H1 (cell line): ENCODE measurements around the gene IWS1.

ENCODE experiments used
- CTCF ChIP-seq, 3 experiments: IDR thresholded peaks; 1 replicate in 2 of 3; 2 replicates in 1 of 3; pipeline versions ENCODE4 v1.5.1 to v1.6.1; 2011; ENCODE audit warnings: low read length in 3 of 3, mild to moderate bottlenecking in 3 of 3, inconsistent platforms in 2 of 3, low read depth in 1 of 3, moderate library complexity in 1 of 3; ENCODE audit not compliant: insufficient read depth in 1 of 3; ENCODE audit errors: control extremely low read depth in 1 of 3
- EZH2 ChIP-seq: fragments of 200-600 bp; sonication (generic); IDR thresholded peaks from 2 replicates; pipeline ENCODE4 v1.7.1; 2012; ENCODE audit warnings: low read depth, mild to moderate bottlenecking, moderate library complexity, low read length, inconsistent platforms; ENCODE audit not compliant: severe bottlenecking
- NRF1 ChIP-seq: IDR thresholded peaks from 2 replicates; pipeline ENCODE4 v1.6.1; 2011; ENCODE audit warnings: mild to moderate bottlenecking, low read depth, low read length, improper control_type of control experiment
- POLR2A ChIP-seq, 2 experiments: IDR thresholded peaks; 1 replicate in 1 of 2; 2 replicates in 1 of 2; pipeline ENCODE4 v1.6.1; 2011; ENCODE audit warnings: low read depth in 2 of 2, low read length in 2 of 2, mild to moderate bottlenecking in 2 of 2; ENCODE audit errors: control extremely low read depth in 1 of 2
- RFX5 ChIP-seq: IDR thresholded peaks from 2 replicates; pipeline ENCODE4 v1.6.1; 2011; ENCODE audit warnings: low read depth, low read length, improper control_type of control experiment, borderline replicate concordance
- RNF2 ChIP-seq: fragments of 200-900, 300-1000 bp; sonication (generic); IDR thresholded peaks from 2 replicates; pipeline ENCODE4 v1.7.1; 2016; ENCODE audit warnings: borderline replicate concordance, low read depth, mild to moderate bottlenecking, antibody characterized with exemption, low read length; ENCODE audit not compliant: poor library complexity, severe bottlenecking; ENCODE audit errors: missing control alignments
- SIX5 ChIP-seq: IDR thresholded peaks from 2 replicates; pipeline ENCODE4 v1.6.1; 2011; ENCODE audit warnings: mild to moderate bottlenecking, low read depth, low read length
- USF2 ChIP-seq: IDR thresholded peaks from 2 replicates; pipeline ENCODE4 v1.6.1; 2011; ENCODE audit warnings: low read length, improper control_type of control experiment
- ZNF274 ChIP-seq: IDR thresholded peaks from 2 replicates; pipeline ENCODE4 v1.7.0; 2012; ENCODE audit warnings: low read length, borderline replicate concordance; ENCODE audit errors: extremely low read depth

GRCh38 chr2:127532296-127532695, 6.0 kb upstream of the IWS1 start:
- no peak for TF ChIP-seq POLR2A (IDR thresholded peaks at IDR 0.05; ENCODE audit: control extremely low read depth in 1 of 2, low read depth in 2 of 2, low read length in 2 of 2)
- no peak for TF ChIP-seq USF2
- TF ChIP-seq SIX5 = no peak
- TF ChIP-seq RNF2 = no peak
- TF ChIP-seq RFX5 = no peak
- no peak for TF ChIP-seq NRF1
- TF ChIP-seq CTCF (IDR thresholded peaks at IDR 0.05; ENCODE audit: control extremely low read depth in 1 of 3, insufficient read depth in 1 of 3, low read depth in 1 of 3, low read length in 3 of 3) = no peak
- TF ChIP-seq ZNF274 = no peak
- TF ChIP-seq EZH2 = no peak
